ENCODE results near the gene VWDE.

Gene VWDE

DNA sequence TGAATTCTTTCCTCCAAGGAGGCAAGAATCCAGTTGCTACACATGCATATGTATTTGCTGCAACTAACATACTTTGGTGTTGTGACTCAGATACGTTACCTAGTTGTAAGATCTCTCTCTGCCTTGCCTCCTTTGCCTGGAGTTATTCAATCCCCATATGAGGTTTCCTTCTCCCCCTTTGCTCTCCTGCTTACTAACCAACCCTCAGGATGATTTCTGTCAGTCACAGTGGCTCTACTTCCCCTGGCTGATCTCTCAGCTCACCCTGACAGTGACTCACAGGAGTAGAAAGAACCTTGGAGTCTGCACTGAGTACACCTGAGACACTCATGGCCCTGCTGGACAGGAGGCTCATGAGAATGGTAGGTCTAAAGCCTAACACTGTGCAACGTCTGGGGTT is 100.6 kb downstream of the VWDE start:
- TF ChIP-seq POLR2A (IDR thresholded peaks at IDR 0.05; ENCODE audit: low read length) (no peak), GATA1 (IDR thresholded peaks at IDR 0.05; ENCODE audit: low read depth, low read length) (no peak)
- DNase-seq, result no peak

- TF ChIP-seq POLR2A (IDR thresholded peaks at IDR 0.05; ENCODE audit: low read length), result no peak
- TF ChIP-seq GATA1 (IDR thresholded peaks at IDR 0.05; ENCODE audit: low read depth, low read length), result no peak
- no peak for DNase-seq
Measured at GRCh38 chr7:12300415-12300814, 103.2 kb downstream of the VWDE start.

GRCh38 chr7:12299367-12299766 is 104.3 kb downstream of the VWDE start:
- DNase-seq, result no peak
- no peak for TF ChIP-seq GATA1 (IDR thresholded peaks at IDR 0.05; ENCODE audit: low read depth, low read length)
- no peak for TF ChIP-seq POLR2A (IDR thresholded peaks at IDR 0.05; ENCODE audit: low read length)

DNA sequence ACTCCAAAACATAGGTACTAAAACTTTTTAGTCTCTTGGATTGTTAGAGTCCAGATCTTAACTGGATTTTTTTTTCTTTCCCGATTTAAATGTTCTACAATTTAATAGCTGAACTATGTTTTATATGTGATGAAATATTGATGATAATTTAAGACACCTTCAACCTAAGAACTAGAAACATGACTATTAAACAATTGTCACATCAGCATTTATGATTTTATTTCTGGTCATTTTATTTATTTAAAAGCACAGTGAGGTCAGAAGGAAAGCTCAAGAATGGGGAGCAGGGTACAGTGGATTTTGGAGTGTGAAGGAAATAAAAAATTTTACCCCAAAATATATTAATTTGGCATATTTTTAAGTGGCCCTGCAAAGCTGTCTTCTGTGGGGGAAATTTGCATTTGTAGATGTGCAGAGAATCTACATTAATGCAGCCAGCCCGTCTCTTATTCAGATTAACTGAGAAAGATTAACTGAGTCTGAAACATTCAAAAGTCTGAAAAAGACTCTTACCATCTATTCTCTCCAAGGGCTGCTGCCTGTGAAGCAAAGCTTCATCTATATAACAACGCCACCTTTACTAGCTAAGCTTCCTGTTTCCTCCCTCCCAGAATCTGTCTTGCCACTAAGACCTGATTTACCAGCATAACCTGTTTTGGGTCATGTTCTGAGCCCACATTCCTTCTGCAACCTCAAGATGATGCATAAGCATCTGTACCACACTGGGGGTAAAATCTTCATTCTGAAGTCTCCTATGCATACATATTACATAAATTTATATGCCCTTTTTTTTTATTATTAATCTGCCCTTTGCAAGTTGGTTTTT is 106.2 kb downstream of the VWDE start:
- no peak for TF ChIP-seq POLR2A (IDR thresholded peaks at IDR 0.05; ENCODE audit: low read length)
- TF ChIP-seq GATA1 (IDR thresholded peaks at IDR 0.05; ENCODE audit: low read depth, low read length), result no peak
- DNase-seq, result no peak

DNA sequence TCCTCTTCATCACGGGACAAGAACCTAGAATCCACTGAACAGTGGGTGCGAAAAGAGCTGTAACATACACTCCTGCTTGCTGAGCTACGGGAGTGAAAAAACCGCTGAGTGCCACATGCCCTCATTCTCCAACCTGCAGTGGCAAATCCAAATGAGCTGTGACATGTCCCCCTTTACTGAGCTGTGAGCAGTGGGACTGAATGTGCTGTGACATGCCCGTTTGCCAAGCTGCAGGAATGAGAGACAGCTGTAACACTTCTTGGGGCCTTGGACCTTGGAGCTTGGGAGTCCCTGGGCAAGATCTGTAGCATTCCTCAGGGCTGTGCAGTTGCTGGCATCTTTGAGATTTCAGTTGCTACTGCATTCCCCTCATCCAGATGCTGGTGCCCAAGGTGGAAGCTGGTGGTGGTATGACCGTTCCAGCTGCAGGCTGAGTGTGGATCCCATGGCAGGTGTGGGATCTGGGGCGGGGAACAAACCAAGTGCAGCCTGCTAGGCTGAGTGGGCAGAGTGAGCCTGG is 107.6 kb downstream of the VWDE start:
- TF ChIP-seq POLR2A (IDR thresholded peaks at IDR 0.05; ENCODE audit: low read length) (no peak), GATA1 (IDR thresholded peaks at IDR 0.05; ENCODE audit: low read depth, low read length) (no peak)
- no peak for DNase-seq

- TF ChIP-seq GATA1 (IDR thresholded peaks at IDR 0.05; ENCODE audit: low read depth, low read length), result no peak
- no peak for TF ChIP-seq POLR2A (IDR thresholded peaks at IDR 0.05; ENCODE audit: low read length)
- DNase-seq, result no peak
Measured at GRCh38 chr7:12294701-12295100, 109.0 kb downstream of the VWDE start.

GRCh38 chr7:12291870-12292269 is 111.8 kb downstream of the VWDE start:
- TF ChIP-seq GATA1 (IDR thresholded peaks at IDR 0.05; ENCODE audit: low read depth, low read length) (no peak), POLR2A (IDR thresholded peaks at IDR 0.05; ENCODE audit: low read length) (no peak)
- peak; percentile 4 to 50 for DNase-seq

DNA sequence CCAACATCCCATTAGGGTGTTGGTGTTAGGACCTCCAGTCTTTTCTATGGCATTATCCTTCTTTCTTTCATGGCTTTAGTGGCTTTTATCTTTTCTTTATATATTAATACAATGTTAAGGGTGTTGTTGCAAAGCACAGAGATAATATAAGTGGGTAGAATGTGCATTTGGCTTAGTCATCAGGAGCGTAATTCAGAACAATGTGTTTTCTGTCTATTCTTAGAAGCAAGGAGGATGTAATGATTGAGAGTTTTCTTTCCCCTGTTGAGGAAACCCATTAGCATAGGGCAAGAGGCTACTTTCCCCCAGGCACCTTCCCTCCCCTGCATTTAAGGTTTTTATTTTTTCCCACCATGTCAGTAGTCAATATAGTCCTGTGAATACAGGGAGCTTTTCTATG is 112.9 kb downstream of the VWDE start:
- TF ChIP-seq POLR2A (IDR thresholded peaks at IDR 0.05; ENCODE audit: low read length), result no peak
- no peak for TF ChIP-seq GATA1 (IDR thresholded peaks at IDR 0.05; ENCODE audit: low read depth, low read length)
- DNase-seq, result no peak

- no peak for DNase-seq
- TF ChIP-seq GATA1 (IDR thresholded peaks at IDR 0.05; ENCODE audit: low read depth, low read length) (no peak), POLR2A (IDR thresholded peaks at IDR 0.05; ENCODE audit: low read length) (no peak)
Measured at GRCh38 chr7:12289996-12290395, 113.7 kb downstream of the VWDE start.

GRCh38 chr7:12287901-12288300 is 115.8 kb downstream of the VWDE start:
- DNase-seq, result no peak

DNA sequence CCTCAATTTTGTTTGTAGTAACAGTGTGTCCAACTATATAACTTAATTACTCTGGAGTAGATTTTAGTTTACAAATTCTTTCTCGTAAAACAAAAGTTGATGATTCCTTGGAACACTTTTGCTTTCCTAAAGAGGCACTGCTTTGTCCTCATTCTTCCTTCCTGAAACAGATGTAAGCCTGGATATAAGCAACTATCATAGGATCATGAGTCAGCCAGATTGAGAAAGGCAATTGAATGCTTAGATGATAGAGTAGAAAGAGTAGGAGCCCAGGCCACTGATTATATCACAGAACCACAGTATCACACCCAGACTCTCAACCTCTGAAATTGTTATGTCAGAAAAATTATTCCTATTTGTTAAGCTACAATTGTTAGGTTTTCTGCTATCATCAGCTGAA is 122.6 kb downstream of the VWDE start:
- TF ChIP-seq POLR2A (IDR thresholded peaks at IDR 0.05; ENCODE audit: low read length) (no peak), GATA1 (IDR thresholded peaks at IDR 0.05; ENCODE audit: low read depth, low read length) (no peak)
- DNase-seq, result no peak

More at GRCh38 chr7:12287901-12288300, 115.8 kb downstream of the VWDE start:
- no peak for TF ChIP-seq POLR2A (IDR thresholded peaks at IDR 0.05; ENCODE audit: low read length)
- TF ChIP-seq GATA1 (IDR thresholded peaks at IDR 0.05; ENCODE audit: low read depth, low read length), result no peak
